GM18526 (cell line): ENCODE measurements around the gene SPRED1.

Experiments
- POLR2A ChIP-seq: IDR thresholded peaks from 3 replicates; pipeline ENCODE4 v1.6.1; 2011; ENCODE audit not compliant: insufficient read length; ENCODE audit errors: extremely low read depth

The SPRED1 gene

GRCh38 chr15:38369936-38370478 lies 117.4 kb downstream of the SPRED1 start:
- TF ChIP-seq POLR2A: no peak

GRCh38 chr15:38373016-38373415 lies 120.4 kb downstream of the SPRED1 start:
- TF ChIP-seq POLR2A: no peak

- no peak for TF ChIP-seq POLR2A
Measured at GRCh38 chr15:38374029-38374428, 121.4 kb downstream of the SPRED1 start.

- no peak for TF ChIP-seq POLR2A
Measured at GRCh38 chr15:38374556-38374955, 121.9 kb downstream of the SPRED1 start.

GRCh38 chr15:38376081-38376480 lies 123.4 kb downstream of the SPRED1 start:
- no peak for TF ChIP-seq POLR2A

- no peak for TF ChIP-seq POLR2A
Measured at GRCh38 chr15:38377636-38378035, 125.0 kb downstream of the SPRED1 start.

- no peak for TF ChIP-seq POLR2A
Measured at GRCh38 chr15:38378161-38378560, 125.5 kb downstream of the SPRED1 start.

- TF ChIP-seq POLR2A: no peak
Measured at GRCh38 chr15:38389924-38390542, 137.4 kb downstream of the SPRED1 start.

- TF ChIP-seq POLR2A: no peak
Measured at GRCh38 chr15:38391191-38391590, 138.6 kb downstream of the SPRED1 start.

- TF ChIP-seq POLR2A: no peak
Measured at GRCh38 chr15:38398134-38398533, 145.5 kb downstream of the SPRED1 start.

- TF ChIP-seq POLR2A: no peak
Measured at GRCh38 chr15:38401106-38401505, 148.5 kb downstream of the SPRED1 start.

- TF ChIP-seq POLR2A: no peak
Measured at GRCh38 chr15:38401701-38402100, 149.1 kb downstream of the SPRED1 start.

GRCh38 chr15:38406436-38406835 lies 153.8 kb downstream of the SPRED1 start:
- TF ChIP-seq POLR2A: no peak
